Stimulated activated CD4-positive, alpha-beta T cell treated with anti-CD3 and anti-CD28 coated beads, TNF-alpha, amount 100 ng/mL, for 48 hours (primary cell): ENCODE data around the gene A3GALT2.

ENCODE experiments used
- DNase-seq, 3 donors: peaks; one replicate each; pipeline ENCODE4 v3.0.0-alpha.2; 2020; ENCODE audit warnings: low read depth in 3 of 3

Gene A3GALT2

GRCh38 chr1:33332357-33332789 lies 11.5 kb upstream of the A3GALT2 start:
- no peak for DNase-seq

GRCh38 chr1:33331444-33332356 lies 10.8 kb upstream of the A3GALT2 start:
- DNase-seq: no peak

- no peak for DNase-seq
These were observed 10.0 kb upstream of the A3GALT2 start for GRCh38 chr1:33330906-33331305.

- DNase-seq: no peak
These were observed 9.5 kb upstream of the A3GALT2 start for GRCh38 chr1:33330361-33330890.

GRCh38 chr1:33329600-33330305 lies 8.9 kb upstream of the A3GALT2 start:
- no peak for DNase-seq

- no peak for DNase-seq
These were observed 7.9 kb upstream of the A3GALT2 start for GRCh38 chr1:33328817-33329216.

GRCh38 chr1:33327587-33328325 lies 6.9 kb upstream of the A3GALT2 start:
- no peak for DNase-seq

- DNase-seq: no peak
These were observed 5.9 kb upstream of the A3GALT2 start for GRCh38 chr1:33326785-33327184.

- DNase-seq: no peak
These were observed 4.0 kb upstream of the A3GALT2 start for GRCh38 chr1:33324677-33325575.

- DNase-seq: no peak
These were observed 3.0 kb upstream of the A3GALT2 start for GRCh38 chr1:33323663-33324477.

- DNase-seq: no peak
These were observed 2.1 kb upstream of the A3GALT2 start for GRCh38 chr1:33322870-33323585.

- no peak for DNase-seq
These were observed 1.2 kb upstream of the A3GALT2 start for GRCh38 chr1:33322109-33322508.

GRCh38 chr1:33321178-33321577 lies 280 bp upstream of the A3GALT2 start:
- no peak for DNase-seq

GRCh38 chr1:33319949-33320618 lies 814 bp downstream of the A3GALT2 start:
- no peak for DNase-seq

- no peak for DNase-seq
These were observed 1.5 kb downstream of the A3GALT2 start for GRCh38 chr1:33319186-33319948.

- DNase-seq: no peak
These were observed 3.0 kb downstream of the A3GALT2 start for GRCh38 chr1:33317946-33318345.

- no peak for DNase-seq
These were observed 3.5 kb downstream of the A3GALT2 start for GRCh38 chr1:33317354-33317753.

GRCh38 chr1:33316601-33317000 lies 4.3 kb downstream of the A3GALT2 start:
- no peak for DNase-seq
